KOPT-K1 (cell line): Measurements from ENCODE around the gene IDH2.

Source experiments
- H3K27ac ChIP-seq: fragments of 200-600 bp; sonication (generic); 2 replicates; pipeline ENCODE4 v1.5.1; 2016; ENCODE audit warnings: antibody characterized with exemption, mild to moderate bottlenecking, low read depth, low read length; ENCODE audit not compliant: poor library complexity, severe bottlenecking
- H3K36me3 ChIP-seq: fragments of 200-600 bp; sonication (generic); 2 replicates; pipeline ENCODE4 v1.5.1; 2017; ENCODE audit warnings: antibody characterized with exemption, mild to moderate bottlenecking, low read length, moderate library complexity; ENCODE audit not compliant: insufficient read depth
- H3K9me3 ChIP-seq: fragments of 200-600 bp; sonication (generic); 2 replicates; pipeline ENCODE4 v1.5.1; 2017; ENCODE audit warnings: antibody characterized with exemption, low read length, mild to moderate bottlenecking; ENCODE audit not compliant: insufficient read depth, poor library complexity, severe bottlenecking

Gene IDH2

DNA sequence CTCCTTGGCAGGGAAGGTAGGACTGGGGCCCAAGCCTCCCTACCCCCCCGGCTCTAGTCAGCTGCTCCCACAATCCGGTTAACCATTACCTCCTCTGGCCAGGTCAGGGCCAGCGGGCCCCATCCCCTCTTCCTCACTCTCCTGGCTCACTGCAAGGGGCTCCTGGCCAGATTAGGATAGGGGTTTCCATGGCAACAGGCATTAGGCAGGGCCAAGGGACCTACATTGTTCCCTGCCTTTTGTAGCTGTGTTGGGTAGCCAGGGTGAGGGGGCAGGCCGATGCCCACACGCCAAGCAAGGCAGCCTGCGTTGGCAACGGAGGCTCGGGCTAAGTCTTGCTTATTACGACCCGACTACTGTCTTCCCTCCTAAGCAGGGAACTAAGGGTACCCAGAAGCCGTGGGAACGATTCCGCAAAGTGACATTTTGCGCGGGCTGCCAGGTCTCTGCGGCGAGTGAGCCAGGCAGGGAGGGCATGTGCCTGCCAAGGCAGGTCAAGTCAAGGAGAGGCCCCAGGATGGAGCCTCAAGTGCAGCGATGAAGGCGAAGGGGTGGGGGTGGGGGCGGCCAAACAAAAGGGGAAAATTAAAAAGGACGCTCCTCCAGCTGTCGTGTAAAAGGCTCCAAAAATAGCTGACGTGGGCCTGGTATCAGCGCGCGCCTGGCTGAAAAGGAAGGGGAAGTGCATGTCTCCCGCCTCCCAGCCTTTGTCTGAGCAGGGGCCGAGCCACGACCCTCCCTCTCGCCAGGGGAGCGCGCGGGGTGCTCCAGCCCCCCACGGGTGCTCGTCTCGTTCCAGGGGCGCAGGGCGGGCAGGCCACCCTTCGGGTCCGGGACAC, 919 bp downstream of the IDH2 start:
- no peaks in the 10 kb centered on the region for H3K9me3 ChIP-seq
- no peaks in the 10 kb centered on the region; the same call in 1 of the 2 replicates for H3K36me3 ChIP-seq
- H3K27ac ChIP-seq: peak overlapping the region; percentile 94

GRCh38 chr15:90099868-90100831, 2.1 kb downstream of the IDH2 start:
- Histone ChIP-seq H3K9me3 (no peaks in the 10 kb centered on the region), H3K36me3 (no peaks in the 10 kb centered on the region; the same call in 1 of the 2 replicates), H3K27ac (peak overlapping the region; percentile 94)

DNA sequence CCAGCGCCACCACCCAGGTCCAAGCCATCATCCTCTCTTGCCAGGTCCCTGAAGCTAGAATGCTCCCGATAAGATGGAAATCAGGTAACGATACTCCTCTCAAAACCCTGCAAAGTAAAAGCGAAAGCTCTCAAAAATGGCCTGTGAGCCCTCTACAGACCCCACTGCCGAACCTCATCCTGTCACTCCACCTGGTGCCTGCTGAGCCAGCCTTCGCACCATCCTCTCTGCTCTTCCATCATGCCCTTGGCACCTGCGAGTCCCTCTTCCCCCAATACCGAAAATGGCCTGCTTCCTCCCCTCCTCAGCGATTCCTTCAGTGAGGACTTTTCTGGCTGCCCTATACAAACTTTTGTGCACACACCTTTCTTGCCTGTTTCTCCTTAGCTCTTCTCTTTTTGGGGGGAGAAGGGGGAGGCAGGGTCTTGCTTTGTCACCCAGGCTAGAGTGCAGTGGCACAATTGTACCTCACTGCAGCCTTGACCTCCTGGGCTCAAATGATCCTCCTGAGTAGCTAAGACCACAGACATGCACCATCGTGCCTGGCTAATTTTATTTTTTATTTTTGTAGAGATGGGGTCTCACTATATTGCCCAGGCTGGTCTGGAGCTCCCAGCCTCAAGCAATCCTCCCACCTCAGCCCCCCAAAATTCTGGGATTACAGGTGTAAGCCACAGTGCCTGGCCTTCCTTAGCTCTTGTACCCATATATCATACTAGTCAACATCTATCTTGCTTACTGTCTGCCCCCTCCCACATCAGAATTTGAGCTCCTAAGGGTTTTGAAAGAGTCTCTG, 3.0 kb downstream of the IDH2 start:
- H3K36me3 ChIP-seq: peaks cover 1% of the 10 kb centered on the region
- H3K27ac ChIP-seq: peak overlapping the region; percentile 94
- no peaks in the 10 kb centered on the region for H3K9me3 ChIP-seq

- Histone ChIP-seq H3K36me3 (peaks cover 12% of the 10 kb centered on the region), H3K27ac (peak overlapping the region; percentile 94)
Measured at GRCh38 chr15:90097475-90097874, 4.8 kb downstream of the IDH2 start.

DNA sequence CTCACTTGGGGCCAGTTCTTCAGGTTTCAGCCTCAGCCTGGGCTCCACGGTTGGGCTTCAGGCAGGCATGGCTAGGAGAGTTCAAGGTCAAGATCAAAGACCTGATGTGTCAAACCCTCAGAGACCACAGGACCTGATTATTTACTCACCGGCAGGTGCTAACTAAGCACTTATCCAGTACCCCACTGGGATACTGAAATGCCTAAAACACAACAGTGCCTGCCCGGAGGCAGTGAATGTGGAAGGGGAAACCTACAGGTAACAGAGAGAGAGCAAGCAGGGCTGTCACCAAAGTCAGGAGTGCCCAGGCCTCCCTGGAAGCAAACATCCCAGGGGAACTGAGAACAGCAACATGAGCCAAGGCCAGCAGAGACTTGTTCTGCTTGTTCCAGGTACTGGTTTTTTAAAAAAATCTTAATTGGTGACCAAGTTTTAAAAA, 6.7 kb downstream of the IDH2 start:
- H3K27ac ChIP-seq: peak overlapping the region; percentile 54
- no peaks in the 10 kb centered on the region for H3K9me3 ChIP-seq
- peaks cover 25% of the 10 kb centered on the region for H3K36me3 ChIP-seq

More at GRCh38 chr15:90097475-90097874, 4.8 kb downstream of the IDH2 start:
- no peaks in the 10 kb centered on the region for H3K9me3 ChIP-seq

DNA sequence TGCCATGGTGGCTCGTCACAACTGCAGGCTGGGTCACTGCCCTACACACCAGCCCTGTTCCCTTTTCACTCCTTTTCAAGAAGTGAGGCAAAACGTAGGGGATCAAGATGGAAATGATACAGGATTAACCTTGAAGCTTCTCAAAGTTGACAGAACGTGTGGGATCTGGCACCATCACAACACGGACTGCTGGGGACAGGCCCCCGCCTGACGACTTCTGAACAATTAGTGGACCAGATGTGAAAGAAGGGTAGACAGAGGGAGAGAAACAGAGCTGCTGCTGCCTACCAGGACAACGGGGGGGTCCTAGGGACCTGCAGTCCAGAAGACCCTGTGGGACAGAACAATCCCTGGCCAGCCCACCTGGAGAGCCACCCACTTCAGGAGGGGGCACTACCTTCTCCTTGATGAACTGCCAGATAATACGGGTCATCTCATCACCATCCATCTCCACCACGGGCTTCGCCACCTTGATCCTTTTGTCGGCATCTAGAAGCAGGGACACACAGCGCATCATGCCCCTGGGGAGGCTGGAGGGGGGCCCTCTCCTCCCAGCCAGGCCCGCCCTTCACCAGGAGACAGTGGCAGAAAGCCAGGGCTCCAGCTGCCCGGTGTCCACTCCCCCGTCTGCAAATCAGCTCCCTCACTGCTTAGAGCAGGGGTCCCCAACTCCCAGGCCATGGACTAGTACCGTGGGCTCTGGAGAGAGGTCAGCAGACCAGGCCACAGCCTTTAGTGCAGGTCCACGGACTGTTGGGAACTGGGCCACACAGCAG, 10.9 kb downstream of the IDH2 start:
- H3K9me3 ChIP-seq: no peaks in the 10 kb centered on the region
- H3K36me3 ChIP-seq: peaks cover 67% of the 10 kb centered on the region
- no peak overlapping the region for H3K27ac ChIP-seq

DNA sequence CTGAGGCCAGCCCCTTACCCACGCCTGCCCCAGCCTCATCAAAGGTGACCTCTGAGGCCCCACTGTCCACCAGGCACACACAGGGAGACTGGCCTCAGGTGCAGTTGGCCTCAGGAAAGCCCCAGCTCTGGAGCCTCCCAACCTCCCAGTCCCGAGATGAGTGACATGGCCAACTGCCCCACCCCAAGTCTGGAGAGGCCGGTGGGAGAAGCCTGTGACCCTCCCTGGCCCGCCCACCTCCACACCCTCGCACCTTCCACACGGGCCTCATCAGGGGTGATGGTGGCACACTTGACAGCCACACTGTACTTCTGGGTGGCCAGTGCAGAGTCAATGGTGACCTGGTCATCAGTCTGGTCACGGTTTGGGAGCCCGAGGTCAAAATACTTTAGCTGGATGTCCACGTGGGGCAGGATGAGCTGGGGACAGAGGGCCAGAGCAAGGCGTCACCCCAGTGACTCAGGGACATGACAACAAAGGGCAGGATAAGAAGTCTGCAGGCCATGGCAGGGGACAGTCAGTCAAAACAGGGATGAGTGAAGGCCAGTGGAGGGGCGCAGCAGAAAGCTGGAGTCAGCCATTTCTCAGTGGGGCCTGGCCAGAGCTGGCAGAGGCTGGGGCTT, 11.9 kb downstream of the IDH2 start:
- Histone ChIP-seq H3K9me3 (no peaks in the 10 kb centered on the region), H3K27ac (no peak overlapping the region), H3K36me3 (peaks cover 77% of the 10 kb centered on the region)

- H3K27ac ChIP-seq: no peak overlapping the region
- no peaks in the 10 kb centered on the region for H3K9me3 ChIP-seq
Measured at GRCh38 chr15:90087454-90088154, 14.7 kb downstream of the IDH2 start.

GRCh38 chr15:90086868-90087268, 15.4 kb downstream of the IDH2 start:
- Histone ChIP-seq H3K36me3 (peaks cover 95% of the 10 kb centered on the region), H3K9me3 (no peaks in the 10 kb centered on the region), H3K27ac (no peak overlapping the region)

More at GRCh38 chr15:90087454-90088154, 14.7 kb downstream of the IDH2 start:
- H3K36me3 ChIP-seq: peaks cover 92% of the 10 kb centered on the region

DNA sequence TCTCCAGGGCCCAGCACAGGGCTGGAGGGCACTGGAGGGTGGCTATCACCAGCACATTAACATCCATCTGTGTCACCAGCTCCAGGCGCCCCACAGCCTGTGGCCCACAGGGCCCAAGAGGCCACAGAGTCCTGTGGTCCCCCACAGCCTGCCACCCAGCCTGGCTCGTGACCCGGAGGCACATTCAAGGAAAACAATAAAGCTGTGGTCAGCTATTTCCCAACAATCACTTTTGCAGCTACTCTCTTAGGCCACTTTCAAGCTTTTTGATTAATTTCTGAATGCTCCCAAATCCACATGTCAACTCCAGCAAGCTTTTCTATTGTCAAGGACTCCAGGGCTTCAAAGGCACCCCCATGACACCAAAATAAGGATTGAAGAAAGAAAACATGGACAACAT, 16.7 kb downstream of the IDH2 start:
- H3K9me3 ChIP-seq: no peaks in the 10 kb centered on the region
- H3K36me3 ChIP-seq: peaks cover 95% of the 10 kb centered on the region
- no peak overlapping the region for H3K27ac ChIP-seq

DNA sequence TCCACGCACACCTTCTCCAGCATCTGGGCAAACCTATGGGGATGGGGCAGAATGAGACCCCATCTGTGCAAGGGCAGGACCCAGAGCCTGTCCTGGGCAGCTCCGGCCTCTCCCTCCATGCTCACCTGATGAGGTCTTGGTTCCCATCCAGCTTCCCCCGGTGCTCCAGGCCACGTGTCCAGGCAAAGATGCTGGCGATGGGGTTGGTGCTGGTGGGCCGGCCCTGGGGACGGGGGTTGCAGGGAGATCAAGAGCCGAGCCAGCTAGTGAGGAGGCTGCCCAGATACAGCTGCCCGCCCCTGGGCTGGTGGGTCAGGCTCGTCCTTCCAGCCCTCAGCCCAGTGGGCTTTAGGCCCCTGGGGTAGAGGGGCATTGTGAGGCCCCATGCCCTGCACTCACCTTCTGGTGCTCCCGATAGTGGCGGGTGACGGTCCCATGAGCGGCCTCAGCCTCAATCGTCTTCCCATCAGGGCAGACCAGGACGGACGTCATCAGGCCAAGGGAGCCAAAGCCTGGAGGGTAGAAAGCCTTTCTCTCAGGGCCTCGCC, 17.3 kb downstream of the IDH2 start:
- H3K9me3 ChIP-seq: no peaks in the 10 kb centered on the region
- H3K27ac ChIP-seq: no peak overlapping the region
- peaks cover 95% of the 10 kb centered on the region for H3K36me3 ChIP-seq

GRCh38 chr15:90083954-90084607, 18.2 kb downstream of the IDH2 start:
- no peak overlapping the region for H3K27ac ChIP-seq
- H3K9me3 ChIP-seq: no peaks in the 10 kb centered on the region
- peaks cover 95% of the 10 kb centered on the region for H3K36me3 ChIP-seq
